ENCODE results near the gene RFXANK. TPM values are rescaled to one million over a fixed set of nuclear protein-coding genes. Genes with fewer than 3 reads are reported as not detected.

Gene RFXANK
- total and polyA plus RNA-seq, 2 donors (not counting 1 experiment from before 2014, with no cell fraction given): 77.9 to 100 TPM

DNA sequence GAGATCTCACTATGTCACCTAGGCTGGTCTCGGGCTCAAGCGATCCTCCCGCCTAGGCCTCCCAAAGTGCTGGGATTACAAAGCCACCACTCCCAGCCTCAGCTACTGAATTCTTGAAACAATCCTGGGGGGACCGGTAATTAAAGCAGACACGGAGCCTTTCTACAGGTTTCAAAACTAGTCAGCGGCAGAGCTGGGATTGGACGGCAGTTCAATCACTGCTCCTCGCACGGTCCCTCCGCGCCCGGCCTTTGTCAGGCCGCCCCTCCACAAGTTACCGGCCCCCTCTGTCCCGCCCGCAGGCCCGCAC lies 335 bp upstream of the RFXANK start:
- peaks cover 0 to 4% (median 2%) of the 10 kb centered on the region in 3 donors for H3K9me3 ChIP-seq (ENCODE audit: control extremely low read depth in 1 of 3, control insufficient read depth in 2 of 3, insufficient read depth in 1 of 3, low read length in 2 of 3)
- Mint-ChIP-seq H3K9me3 (ENCODE audit: insufficient read depth) (peaks cover under 1% of the 10 kb centered on the region), H3K4me1 (peaks cover 50% of the 10 kb centered on the region), H3K27ac (peak overlapping the region; percentile 98), H3K27me3 (no peaks in the 10 kb centered on the region), H3K4me3 (peak overlapping the region; percentile 97)
- ATAC-seq (ENCODE audit: low read depth) (no peak), DNase-seq (no peak)
- intact Hi-C loops (cut with micrococcal nuclease): loop anchor here (1.0 to 5.0 kb wide), 8 partner anchors 12 to 541 kb away; partner anchors contain the start of genes ARMC6, GATAD2A, MAU2 and NR2C2AP
- WGBS (ENCODE audit: insufficient coverage): under 1% methylated on average over 17 of the region's 17 CpGs
- peak overlapping the region; percentile 87 for H3K4me2 ChIP-seq (replicated peaks; ENCODE audit: low read depth, low read length, poor library complexity, severe bottlenecking)
- H3K4me1 ChIP-seq (ENCODE audit: control insufficient read depth in 2 of 2, insufficient read depth in 2 of 2, low read length in 2 of 2): peaks cover 28 to 43% of the 10 kb centered on the region in 2 donors
- TF ChIP-seq, protein P1, sequence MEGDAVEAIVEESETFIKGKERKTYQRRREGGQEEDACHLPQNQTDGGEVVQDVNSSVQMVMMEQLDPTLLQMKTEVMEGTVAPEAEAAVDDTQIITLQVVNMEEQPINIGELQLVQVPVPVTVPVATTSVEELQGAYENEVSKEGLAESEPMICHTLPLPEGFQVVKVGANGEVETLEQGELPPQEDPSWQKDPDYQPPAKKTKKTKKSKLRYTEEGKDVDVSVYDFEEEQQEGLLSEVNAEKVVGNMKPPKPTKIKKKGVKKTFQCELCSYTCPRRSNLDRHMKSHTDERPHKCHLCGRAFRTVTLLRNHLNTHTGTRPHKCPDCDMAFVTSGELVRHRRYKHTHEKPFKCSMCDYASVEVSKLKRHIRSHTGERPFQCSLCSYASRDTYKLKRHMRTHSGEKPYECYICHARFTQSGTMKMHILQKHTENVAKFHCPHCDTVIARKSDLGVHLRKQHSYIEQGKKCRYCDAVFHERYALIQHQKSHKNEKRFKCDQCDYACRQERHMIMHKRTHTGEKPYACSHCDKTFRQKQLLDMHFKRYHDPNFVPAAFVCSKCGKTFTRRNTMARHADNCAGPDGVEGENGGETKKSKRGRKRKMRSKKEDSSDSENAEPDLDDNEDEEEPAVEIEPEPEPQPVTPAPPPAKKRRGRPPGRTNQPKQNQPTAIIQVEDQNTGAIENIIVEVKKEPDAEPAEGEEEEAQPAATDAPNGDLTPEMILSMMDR (IDR thresholded peaks at IDR 0.05): no peak
- TF ChIP-seq EZH2 (IDR thresholded peaks at IDR 0.05; ENCODE audit: borderline replicate concordance, insufficient read depth, low read depth, low read length, poor library complexity, severe bottlenecking): no peak
- H3K79me2 ChIP-seq (ENCODE audit: control insufficient read depth, insufficient read depth, low read length): peaks cover 57% of the 10 kb centered on the region
- no peaks in the 10 kb centered on the region for H3K27me3 ChIP-seq (replicated peaks in 1 of 4; ENCODE audit: control extremely low read depth in 1 of 4, control insufficient read depth in 3 of 4, insufficient read depth in 4 of 4, low read length in 3 of 4)
- POLR2A ChIA-PET: interaction anchor here (1.0 to 2.6 kb wide), 5 partner anchors 12 to 173 kb away, joined by 3 to 14 read pairs (median 3); partner anchors contain the start of genes MAU2, NR2C2AP and SLC25A42
- H2AFZ ChIP-seq (ENCODE audit: insufficient read depth, low read depth, low read length, poor library complexity, severe bottlenecking): peak overlapping the region; percentile 94
- CTCF ChIA-PET: interaction anchor here (0.5 to 1.3 kb wide), 5 partner anchors 11 to 33 kb away, joined by 3 to 4 read pairs (median 3); partner anchors contain the start of gene NR2C2AP
- peaks cover 13% of the 10 kb centered on the region for H4K20me1 ChIP-seq (ENCODE audit: control insufficient read depth, insufficient read depth, low read length, poor library complexity, severe bottlenecking)
- H3K27ac ChIP-seq (ENCODE audit: low read length in 2 of 2): peak overlapping the region; percentile 99 to 100
- peak overlapping the region; percentile 69 to 99 (median 93) for H3K4me3 ChIP-seq (ENCODE audit: control extremely low read depth in 1 of 5, extremely low read depth in 1 of 5, insufficient read depth in 1 of 5, low read depth in 2 of 5, low read length in 4 of 5)
- peak overlapping the region; percentile 98 for H3K9ac ChIP-seq (ENCODE audit: low read length)
- peaks cover 0 to 4% of the 10 kb centered on the region in 2 experiments for H3K36me3 ChIP-seq (replicated peaks in 1 of 2; ENCODE audit: control extremely low read depth in 1 of 2, control insufficient read depth in 1 of 2, extremely low read depth in 1 of 2, insufficient read depth in 2 of 2, low read length in 1 of 2)

DNA sequence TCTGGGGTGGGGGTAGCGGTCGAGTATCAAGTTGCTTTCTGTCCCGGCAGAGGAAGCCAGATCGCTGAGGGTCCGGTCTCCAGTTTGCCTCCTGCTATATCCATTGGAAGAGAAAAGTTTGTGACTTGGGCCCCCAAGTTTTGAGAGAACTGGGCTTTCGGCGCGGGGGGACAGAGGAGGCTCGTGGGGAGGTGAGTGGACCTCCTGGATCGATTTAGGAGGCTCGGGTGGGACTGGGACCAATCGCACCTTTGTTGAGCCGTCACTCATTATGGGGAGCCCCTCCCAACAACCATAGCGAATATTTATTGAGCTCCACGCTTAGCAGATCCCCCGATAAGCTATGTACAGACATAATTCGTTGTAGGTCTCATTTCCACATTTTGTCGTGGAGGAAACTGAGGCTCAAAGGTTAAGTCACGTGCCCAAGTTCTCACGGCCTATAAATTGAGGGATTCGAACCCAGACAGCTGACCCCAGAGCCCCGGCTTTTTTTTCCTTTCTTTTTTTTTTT lies 909 bp downstream of the RFXANK start:
- Histone ChIP-seq H3K36me3 (replicated peaks in 1 of 2; ENCODE audit: control extremely low read depth in 1 of 2, control insufficient read depth in 1 of 2, extremely low read depth in 1 of 2, insufficient read depth in 2 of 2, low read length in 1 of 2) (peaks cover 0 to 10% of the 10 kb centered on the region in 2 experiments), H3K4me3 (ENCODE audit: control extremely low read depth in 1 of 5, extremely low read depth in 1 of 5, insufficient read depth in 1 of 5, low read depth in 2 of 5, low read length in 4 of 5) (peak overlapping the region; percentile 61 to 99 (median 93)), H3K27ac (ENCODE audit: low read length in 2 of 2) (peak overlapping the region; percentile 42 to 100), H3K79me2 (ENCODE audit: control insufficient read depth, insufficient read depth, low read length) (peaks cover 57% of the 10 kb centered on the region), H3K4me1 (ENCODE audit: control insufficient read depth in 2 of 2, insufficient read depth in 2 of 2, low read length in 2 of 2) (peaks cover 28 to 42% of the 10 kb centered on the region in 2 donors), H3K9ac (ENCODE audit: low read length) (peak overlapping the region; percentile 98), H3K4me2 (replicated peaks; ENCODE audit: low read depth, low read length, poor library complexity, severe bottlenecking) (peak overlapping the region; percentile 87), H2AFZ (ENCODE audit: insufficient read depth, low read depth, low read length, poor library complexity, severe bottlenecking) (peak overlapping the region; percentile 78), H3K9me3 (ENCODE audit: control extremely low read depth in 1 of 3, control insufficient read depth in 2 of 3, insufficient read depth in 1 of 3, low read length in 2 of 3) (no peaks in the 10 kb centered on the region), H3K27me3 (replicated peaks in 1 of 4; ENCODE audit: control extremely low read depth in 1 of 4, control insufficient read depth in 3 of 4, insufficient read depth in 4 of 4, low read length in 3 of 4) (no peaks in the 10 kb centered on the region), H4K20me1 (ENCODE audit: control insufficient read depth, insufficient read depth, low read length, poor library complexity, severe bottlenecking) (peaks cover 13% of the 10 kb centered on the region)
- no peaks in the 10 kb centered on the region for H3K27me3 Mint-ChIP-seq
- peak overlapping the region; percentile 98 for H3K27ac Mint-ChIP-seq
- TF ChIP-seq EZH2 (IDR thresholded peaks at IDR 0.05; ENCODE audit: borderline replicate concordance, insufficient read depth, low read depth, low read length, poor library complexity, severe bottlenecking): no peak
- TF ChIP-seq, protein P1 (IDR thresholded peaks at IDR 0.05): no peak
- WGBS (ENCODE audit: insufficient coverage): 0% methylated on average over 22 of the region's 22 CpGs
- no peaks in the 10 kb centered on the region for H3K9me3 Mint-ChIP-seq (ENCODE audit: insufficient read depth)
- intact Hi-C loops (cut with micrococcal nuclease): loop anchor here (1.0 to 5.0 kb wide), 8 partner anchors 10 to 539 kb away; partner anchors contain the start of genes ARMC6, GATAD2A, MAU2 and NR2C2AP
- CTCF ChIA-PET: interaction anchor here (0.7 to 1.0 kb wide), 3 partner anchors 14 to 58 kb away, joined by 3 to 4 read pairs (median 3); no protein-coding TSS in a partner anchor
- H3K4me1 Mint-ChIP-seq: peaks cover 48% of the 10 kb centered on the region
- H3K4me3 Mint-ChIP-seq: peak overlapping the region; percentile 97
- no peak for ATAC-seq (ENCODE audit: low read depth)
- POLR2A ChIA-PET: interaction anchor here (0.6 to 2.6 kb wide), 4 partner anchors 11 to 1788 kb away, joined by 3 to 14 read pairs (median 8); partner anchors contain the start of gene NR2C2AP
- DNase-seq: no peak

All from B cell (primary cell).